HEK293 (cell line): ENCODE results near the gene MTFMT.

Experiments used
- CTCF ChIA-PET: fragments of 350-600 bp; formaldehyde crosslinking; extraction: SDS; loops from one replicate; lab custom pipeline; 2021; ENCODE audit warnings: antibody characterized with exemption; lab: Yijun Ruan, JAX
- POLR2A ChIA-PET: fragments of 300-600 bp; formaldehyde crosslinking; extraction: SDS; loops from one replicate; lab custom pipeline; 2020; ENCODE audit warnings: antibody characterized with exemption, inconsistent platforms; lab: Yijun Ruan, JAX
- H3K27ac ChIP-seq: fragments of 200-500 bp; sonication (Bioruptor generic); 2 replicates; pipeline ENCODE4 v1.5.1; 2014; ENCODE audit warnings: low read depth, low read length, control low read depth, inconsistent platforms; ENCODE audit errors: extremely low read depth
- H3K36me3 ChIP-seq, 2 experiments: fragments of 200-500 bp in 1 of 2; sonication (Bioruptor generic) in 1 of 2; 1 replicate in 1 of 2; 2 replicates in 1 of 2; pipeline ENCODE4 v1.5.1; 2014 to 2017; ENCODE audit warnings: inconsistent platforms in 2 of 2, low read length in 2 of 2; ENCODE audit not compliant: control insufficient read depth in 2 of 2, insufficient read depth in 1 of 2
- H3K4me1 ChIP-seq: fragments of 200-500 bp; sonication (Bioruptor generic); 2 replicates; pipeline ENCODE4 v1.5.1; 2014; ENCODE audit warnings: mild to moderate bottlenecking, low read length, inconsistent platforms; ENCODE audit not compliant: control insufficient read depth, insufficient read depth
- H3K4me3 ChIP-seq: 2 replicates; pipeline ENCODE4 v1.5.1; 2011; ENCODE audit warnings: low read depth, mild to moderate bottlenecking, control low read depth, low read length, moderate library complexity
- H3K9me3 ChIP-seq: fragments of 200-500 bp; sonication (Bioruptor generic); 2 replicates; pipeline ENCODE4 v1.5.1; 2014; ENCODE audit warnings: low read depth, low read length, inconsistent platforms; ENCODE audit not compliant: control insufficient read depth, insufficient read depth
- HOXA7 ChIP-seq: sonication (generic); formaldehyde crosslinking; IDR thresholded peaks from 2 replicates; pipeline ENCODE4 v1.8.1; 2022; ENCODE audit warnings: missing genetic modification reagents, borderline replicate concordance
- HOXC10 ChIP-seq: sonication (generic); formaldehyde crosslinking; IDR thresholded peaks from 2 replicates; pipeline ENCODE4 v1.8.1; 2023; ENCODE audit warnings: mild to moderate bottlenecking, missing genetic modification reagents
- OSR2 ChIP-seq: fragments of 450-650 bp; formaldehyde crosslinking; IDR thresholded peaks from 2 replicates; pipeline ENCODE4 v1.5.1; 2016; ENCODE audit warnings: missing biosample characterization, missing genetic modification characterization
- ZBTB21 ChIP-seq: fragments of 450-650 bp; formaldehyde crosslinking; IDR thresholded peaks from 2 replicates; pipeline ENCODE4 v1.5.1; 2017; ENCODE audit warnings: missing biosample characterization, missing genetic modification characterization
- ZBTB48 ChIP-seq: fragments of 450-650 bp; formaldehyde crosslinking; IDR thresholded peaks from 2 replicates; pipeline ENCODE4 v1.5.1; 2016; ENCODE audit warnings: missing biosample characterization, missing genetic modification characterization
- ZBTB49 ChIP-seq: fragments of 450-650 bp; formaldehyde crosslinking; IDR thresholded peaks from 2 replicates; pipeline ENCODE4 v1.5.1; 2016; ENCODE audit warnings: missing biosample characterization, missing genetic modification characterization, low read depth
- ZFP37 ChIP-seq: fragments of 450-650 bp; formaldehyde crosslinking; IDR thresholded peaks from 2 replicates; pipeline ENCODE4 v1.5.1; 2016; ENCODE audit warnings: missing biosample characterization, missing genetic modification characterization
- ZNF114 ChIP-seq: fragments of 450-650 bp; formaldehyde crosslinking; IDR thresholded peaks from 2 replicates; pipeline ENCODE4 v1.5.0; 2017; ENCODE audit warnings: missing biosample characterization, missing genetic modification characterization
- ZNF2 ChIP-seq: fragments of 450-650 bp; formaldehyde crosslinking; IDR thresholded peaks from 2 replicates; pipeline ENCODE4 v1.5.1; 2016; ENCODE audit warnings: missing biosample characterization, missing genetic modification characterization
- ZNF202 ChIP-seq: fragments of 450-650 bp; formaldehyde crosslinking; IDR thresholded peaks from 2 replicates; pipeline ENCODE4 v1.5.1; 2016; ENCODE audit warnings: missing biosample characterization, missing genetic modification characterization, borderline replicate concordance
- ZNF239 ChIP-seq: fragments of 450-650 bp; formaldehyde crosslinking; IDR thresholded peaks from 2 replicates; pipeline ENCODE4 v1.5.1; 2016; ENCODE audit warnings: missing biosample characterization, missing genetic modification characterization
- ZNF266 ChIP-seq: fragments of 450-650 bp; formaldehyde crosslinking; IDR thresholded peaks from 2 replicates; pipeline ENCODE4 v1.5.1; 2016; ENCODE audit warnings: missing biosample characterization, missing genetic modification characterization, low read depth
- ZNF555 ChIP-seq: fragments of 450-650 bp; formaldehyde crosslinking; conservative IDR thresholded peaks from 2 replicates; pipeline ENCODE4 v1.5.1; 2017; ENCODE audit warnings: missing biosample characterization, mild to moderate bottlenecking, missing genetic modification characterization, inconsistent platforms
- ZNF561 ChIP-seq: fragments of 450-650 bp; IDR thresholded peaks from 2 replicates; pipeline ENCODE4 v1.5.1; 2018; ENCODE audit warnings: missing biosample characterization, missing genetic modification characterization, borderline replicate concordance
- ZNF629 ChIP-seq: fragments of 450-650 bp; formaldehyde crosslinking; IDR thresholded peaks from 2 replicates; pipeline ENCODE4 v1.5.1; 2017; ENCODE audit warnings: missing biosample characterization, missing genetic modification characterization
- ZNF704 ChIP-seq: fragments of 450-650 bp; formaldehyde crosslinking; IDR thresholded peaks from 2 replicates; pipeline ENCODE4 v1.5.1; 2016; ENCODE audit warnings: missing biosample characterization, missing genetic modification characterization
- TF ChIP-seq, protein P1 (sequence below): fragments of 450-650 bp; formaldehyde crosslinking; IDR thresholded peaks from 2 replicates; pipeline ENCODE4 v1.5.1; 2017; ENCODE audit warnings: missing biosample characterization, missing genetic modification characterization
- TF ChIP-seq, protein P2 (sequence below): fragments of 450-650 bp; formaldehyde crosslinking; IDR thresholded peaks from 2 replicates; pipeline ENCODE4 v1.5.1; 2016; ENCODE audit warnings: missing biosample characterization, missing genetic modification characterization, borderline replicate concordance

The MTFMT gene

DNA sequence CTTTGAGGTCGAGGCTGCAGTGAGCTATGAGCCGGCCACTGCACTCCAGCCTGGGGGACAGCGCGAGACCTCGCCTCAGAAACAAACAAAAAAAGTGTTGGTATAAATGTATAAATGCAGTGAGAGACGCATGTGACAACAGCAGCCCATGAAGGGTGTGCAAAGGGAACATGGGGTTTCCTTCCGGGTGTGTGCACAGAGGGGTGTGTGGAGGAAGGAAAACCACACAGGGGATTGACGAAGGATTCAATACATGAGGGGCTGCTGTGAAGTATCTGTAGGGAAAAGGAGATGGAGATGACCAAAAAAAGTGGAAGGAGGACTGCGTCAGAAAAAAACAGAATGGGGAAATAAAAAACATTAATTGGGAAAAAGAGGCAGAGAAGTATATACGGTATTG, 1.1 kb downstream of the MTFMT start (continued):
- TF ChIP-seq ZNF114 (tag by site-specific recombination) = no peak
- TF ChIP-seq HOXA7 (CRISPR knock-in tag) = no peak
- no peak for TF ChIP-seq HOXC10
- no peak for TF ChIP-seq ZNF629 (tag by site-specific recombination)
- TF ChIP-seq ZNF561 (tag by site-specific recombination) = no peak
- no peak for TF ChIP-seq ZNF202 (tag by site-specific recombination)
- no peak for TF ChIP-seq ZBTB21 (tag by site-specific recombination)
- no peak for TF ChIP-seq ZBTB48
- TF ChIP-seq ZFP37 (tag by site-specific recombination) = no peak

GRCh38 chr15:65027593-65027992, 1.8 kb downstream of the MTFMT start:
- H3K27ac ChIP-seq = no peak overlapping the region
- H3K4me1 ChIP-seq = no peaks in the 10 kb centered on the region
- H3K4me3 ChIP-seq = no peak overlapping the region
- TF ChIP-seq ZNF555 (tag by site-specific recombination) (no peak), OSR2 (no peak), ZNF266 (tag by site-specific recombination) (no peak), ZNF239 (tag by site-specific recombination) (no peak), ZBTB49 (tag by site-specific recombination) (no peak), ZNF2 (no peak), ZNF704 (tag by site-specific recombination) (no peak)
- TF ChIP-seq, protein P1, sequence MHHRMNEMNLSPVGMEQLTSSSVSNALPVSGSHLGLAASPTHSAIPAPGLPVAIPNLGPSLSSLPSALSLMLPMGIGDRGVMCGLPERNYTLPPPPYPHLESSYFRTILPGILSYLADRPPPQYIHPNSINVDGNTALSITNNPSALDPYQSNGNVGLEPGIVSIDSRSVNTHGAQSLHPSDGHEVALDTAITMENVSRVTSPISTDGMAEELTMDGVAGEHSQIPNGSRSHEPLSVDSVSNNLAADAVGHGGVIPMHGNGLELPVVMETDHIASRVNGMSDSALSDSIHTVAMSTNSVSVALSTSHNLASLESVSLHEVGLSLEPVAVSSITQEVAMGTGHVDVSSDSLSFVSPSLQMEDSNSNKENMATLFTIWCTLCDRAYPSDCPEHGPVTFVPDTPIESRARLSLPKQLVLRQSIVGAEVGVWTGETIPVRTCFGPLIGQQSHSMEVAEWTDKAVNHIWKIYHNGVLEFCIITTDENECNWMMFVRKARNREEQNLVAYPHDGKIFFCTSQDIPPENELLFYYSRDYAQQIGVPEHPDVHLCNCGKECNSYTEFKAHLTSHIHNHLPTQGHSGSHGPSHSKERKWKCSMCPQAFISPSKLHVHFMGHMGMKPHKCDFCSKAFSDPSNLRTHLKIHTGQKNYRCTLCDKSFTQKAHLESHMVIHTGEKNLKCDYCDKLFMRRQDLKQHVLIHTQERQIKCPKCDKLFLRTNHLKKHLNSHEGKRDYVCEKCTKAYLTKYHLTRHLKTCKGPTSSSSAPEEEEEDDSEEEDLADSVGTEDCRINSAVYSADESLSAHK (tag by site-specific recombination) = no peak
- TF ChIP-seq, protein P2, sequence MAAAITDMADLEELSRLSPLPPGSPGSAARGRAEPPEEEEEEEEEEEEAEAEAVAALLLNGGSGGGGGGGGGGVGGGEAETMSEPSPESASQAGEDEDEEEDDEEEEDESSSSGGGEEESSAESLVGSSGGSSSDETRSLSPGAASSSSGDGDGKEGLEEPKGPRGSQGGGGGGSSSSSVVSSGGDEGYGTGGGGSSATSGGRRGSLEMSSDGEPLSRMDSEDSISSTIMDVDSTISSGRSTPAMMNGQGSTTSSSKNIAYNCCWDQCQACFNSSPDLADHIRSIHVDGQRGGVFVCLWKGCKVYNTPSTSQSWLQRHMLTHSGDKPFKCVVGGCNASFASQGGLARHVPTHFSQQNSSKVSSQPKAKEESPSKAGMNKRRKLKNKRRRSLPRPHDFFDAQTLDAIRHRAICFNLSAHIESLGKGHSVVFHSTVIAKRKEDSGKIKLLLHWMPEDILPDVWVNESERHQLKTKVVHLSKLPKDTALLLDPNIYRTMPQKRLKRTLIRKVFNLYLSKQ (tag by site-specific recombination) = no peak
- ChIA-PET POLR2A (interaction anchor here (0.7 kb wide), 1 partner anchor 303 kb away, joined by 3 read pairs; no protein-coding TSS in a partner anchor), CTCF (no interaction called here)
- H3K36me3 ChIP-seq = peaks cover 14 to 27% of the 10 kb centered on the region in 2 experiments; a peak in 2 of 3 replicates
- no peaks in the 10 kb centered on the region for H3K9me3 ChIP-seq
